DND-41 (cell line): ENCODE measurements around the gene ETNK2.

ENCODE experiments used
- CTCF ChIP-seq: IDR thresholded peaks from 2 replicates; pipeline ENCODE4 v1.5.1; 2012; ENCODE audit warnings: borderline replicate concordance, low read length, moderate library complexity, mild to moderate bottlenecking; ENCODE audit not compliant: poor library complexity, severe bottlenecking; ENCODE audit errors: extremely low read depth
- EZH2 ChIP-seq: IDR thresholded peaks from 3 replicates; pipeline ENCODE4 v1.6.1; 2012; ENCODE audit warnings: borderline replicate concordance, low read depth, mild to moderate bottlenecking, moderate library complexity, low read length, inconsistent platforms; ENCODE audit not compliant: severe bottlenecking

GRCh38 chr1:204113896-204114295 is 37.9 kb downstream of the ETNK2 start:
- no peak for TF ChIP-seq CTCF
- no peak for TF ChIP-seq EZH2
